HG02588 (cell line): Measurements from ENCODE around the gene DOHH.
"Not testable (repeated sequence)": the region's sequence is repeated elsewhere in the genome, so short reads cannot be mapped to it uniquely, and the experiment has no call there.

Experiments used
- ATAC-seq: cut with Tn5 transposase; IDR thresholded peaks from one replicate; pipeline ENCODE4 v1.9.1; 2021; ENCODE audit warnings: mild to moderate bottlenecking, moderate library complexity; ENCODE audit not compliant: unreplicated experiment

The DOHH gene

GRCh38 chr19:3519126-3519525, 18.7 kb upstream of the DOHH start:
- ATAC-seq = no peak

GRCh38 chr19:3518659-3519058, 18.2 kb upstream of the DOHH start:
- ATAC-seq = no peak

GRCh38 chr19:3518255-3518654, 17.8 kb upstream of the DOHH start:
- ATAC-seq = no peak

- ATAC-seq = no peak
These were observed 17.2 kb upstream of the DOHH start for GRCh38 chr19:3517638-3518037.

- ATAC-seq = no peak
These were observed 16.3 kb upstream of the DOHH start for GRCh38 chr19:3516675-3517207.

GRCh38 chr19:3515891-3516422, 15.5 kb upstream of the DOHH start:
- no peak for ATAC-seq

- no peak for ATAC-seq
These were observed 14.5 kb upstream of the DOHH start for GRCh38 chr19:3514930-3515329.

GRCh38 chr19:3513229-3514140, 13.0 kb upstream of the DOHH start:
- no peak for ATAC-seq

- no peak for ATAC-seq
These were observed 12.2 kb upstream of the DOHH start for GRCh38 chr19:3512562-3513228.

GRCh38 chr19:3511506-3512251, 11.2 kb upstream of the DOHH start:
- no peak for ATAC-seq

GRCh38 chr19:3510727-3511126, 10.3 kb upstream of the DOHH start:
- no peak for ATAC-seq

- no peak for ATAC-seq
These were observed 9.1 kb upstream of the DOHH start for GRCh38 chr19:3509566-3509989.

- ATAC-seq = no peak
These were observed 8.5 kb upstream of the DOHH start for GRCh38 chr19:3508771-3509535.

GRCh38 chr19:3508121-3508661, 7.7 kb upstream of the DOHH start:
- ATAC-seq = not testable (repeated sequence)

GRCh38 chr19:3507371-3508120, 7.1 kb upstream of the DOHH start:
- no peak for ATAC-seq

- ATAC-seq = peak; percentile 32
These were observed 6.2 kb upstream of the DOHH start for GRCh38 chr19:3506384-3507340.

GRCh38 chr19:3505598-3506383, 5.3 kb upstream of the DOHH start, which contains the start of gene FZR1:
Gene FZR1 (plus strand): TSS chr19:3506311. CDS start chr19:3522990, 16,679 bp downstream.
- ATAC-seq = peak; percentile 82
